Activated CD4-positive, alpha-beta T cell treated with anti-CD3 and anti-CD28 coated beads for 36 hours (primary cell): ENCODE measurements around the gene RASGRP2. TPM values are rescaled to one million over a fixed set of nuclear protein-coding genes. Genes with fewer than 3 reads are reported as not detected.

Source experiments
- ATAC-seq: fragments of 200-7000 bp; cut with Tn5 transposase; one replicate; pipeline ENCODE4 v1.10.0; 2021; ENCODE audit warnings: mild to moderate bottlenecking, moderate library complexity
- CTCF ChIA-PET: fragments of 350-600 bp; sonication (Branson Sonifier 250); formaldehyde crosslinking; loops from one replicate; lab custom pipeline; 2021; ENCODE audit warnings: antibody characterized with exemption; lab: Charles Lee
- POLR2A ChIA-PET: fragments of 350-600 bp; sonication (Branson Sonifier 250); formaldehyde crosslinking; loops from one replicate; lab custom pipeline; 2021; ENCODE audit warnings: antibody characterized with exemption, inconsistent platforms; lab: Charles Lee
- DNase-seq: peaks from one replicate; pipeline ENCODE4 v3.0.0-alpha.2; 2020
- H3K27ac Mint-ChIP-seq: one replicate; pipeline ENCODE4 v1.8.0; 2021; ENCODE audit warnings: mixed read lengths
- H3K27me3 Mint-ChIP-seq: one replicate; pipeline ENCODE4 v1.8.0; 2021; ENCODE audit warnings: mixed read lengths
- H3K36me3 Mint-ChIP-seq: one replicate; pipeline ENCODE4 v1.8.0; 2021; ENCODE audit warnings: low read depth, mixed read lengths
- H3K4me1 Mint-ChIP-seq: one replicate; pipeline ENCODE4 v1.8.0; 2021; ENCODE audit warnings: mixed read lengths
- H3K4me3 Mint-ChIP-seq: one replicate; pipeline ENCODE4 v1.8.0; 2021; ENCODE audit warnings: mild to moderate bottlenecking, moderate library complexity, mixed read lengths
- H3K9me3 Mint-ChIP-seq: one replicate; pipeline ENCODE4 v1.8.0; 2021; ENCODE audit warnings: low read depth, mixed read lengths
- intact Hi-C, 2 experiments: fragments of 100-400 bp; cut with DNase I in 1 of 2; cut with micrococcal nuclease in 1 of 2; formaldehyde crosslinking; loops; one replicate each; pipeline versions ENCODE4 v1.14.2 to v1.15.1; 2022 to 2024; cut with DNase I, micrococcal nuclease
- total RNA-seq, 2 experiments: library from RNA; stranded (reverse); gene quantifications; one replicate each; pipeline ENCODE4 v1.2.3, GENCODE V29; 2021

The RASGRP2 gene
- total RNA-seq, 2 experiments from 2014 or later, result 5.6 to 5.9 TPM

- Mint-ChIP-seq H3K27me3 (no peaks in the 10 kb centered on the region), H3K27ac (peak overlapping the region; percentile 29), H3K4me3 (no peak overlapping the region), H3K4me1 (peaks cover 9% of the 10 kb centered on the region), H3K36me3 (peaks cover 9% of the 10 kb centered on the region), H3K9me3 (no peaks in the 10 kb centered on the region)
- DNase-seq, result no peak
- intact Hi-C loops, result no loop called here
- ChIA-PET POLR2A (no interaction called here), CTCF (interaction anchor here (1.1 to 1.5 kb wide), 3 partner anchors 10 to 24 kb away, joined by 5 to 6 read pairs (median 5); no protein-coding TSS in a partner anchor)
- no peak for ATAC-seq
Measured at GRCh38 chr11:64750361-64751054, 6.6 kb upstream of the RASGRP2 start.

- Mint-ChIP-seq H3K4me3 (no peak overlapping the region), H3K4me1 (peaks cover 21% of the 10 kb centered on the region), H3K27me3 (peaks cover 5% of the 10 kb centered on the region), H3K27ac (no peak overlapping the region), H3K9me3 (no peaks in the 10 kb centered on the region), H3K36me3 (peaks cover 9% of the 10 kb centered on the region)
- DNase-seq (no peak), ATAC-seq (no peak)
- intact Hi-C loops, result no loop called here
- ChIA-PET CTCF (interaction anchor here (0.6 to 1.1 kb wide), 5 partner anchors 17 to 369 kb away, joined by 3 read pairs; partner anchors contain the start of gene ZNHIT2), POLR2A (interaction anchor here (0.6 to 1.7 kb wide), 5 partner anchors 13 to 549 kb away, joined by 4 to 12 read pairs (median 7); no protein-coding TSS in a partner anchor)
Measured at GRCh38 chr11:64747961-64748665, 4.2 kb upstream of the RASGRP2 start.

GRCh38 chr11:64746486-64746885, 2.5 kb upstream of the RASGRP2 start:
- ChIA-PET POLR2A (interaction anchor here (0.7 to 1.7 kb wide), 5 partner anchors 14 to 33 kb away, joined by 3 to 12 read pairs (median 4); no protein-coding TSS in a partner anchor), CTCF (interaction anchor here (0.6 to 1.0 kb wide), 4 partner anchors 9 to 23 kb away, joined by 4 to 5 read pairs (median 4); no protein-coding TSS in a partner anchor)
- Mint-ChIP-seq H3K36me3 (peaks cover 4% of the 10 kb centered on the region), H3K27me3 (peaks cover 5% of the 10 kb centered on the region), H3K9me3 (no peaks in the 10 kb centered on the region), H3K4me3 (no peak overlapping the region), H3K4me1 (peaks cover 28% of the 10 kb centered on the region), H3K27ac (no peak overlapping the region)
- intact Hi-C loops, result no loop called here
- no peak for DNase-seq
- ATAC-seq, result no peak

GRCh38 chr11:64745521-64746328, 1.8 kb upstream of the RASGRP2 start:
- ATAC-seq (peak; percentile 18), DNase-seq (peak; percentile 69)
- H3K27ac Mint-ChIP-seq, result peak overlapping the region; percentile 65
- H3K4me3 Mint-ChIP-seq, result peak overlapping the region; percentile 77
- ChIA-PET POLR2A (interaction anchor here (1.2 kb wide), 1 partner anchor 18 kb away, joined by 3 read pairs; no protein-coding TSS in a partner anchor), CTCF (interaction anchor here (0.6 to 2.6 kb wide), 7 partner anchors 9 to 269 kb away, joined by 3 to 10 read pairs (median 4); no protein-coding TSS in a partner anchor)
- H3K36me3 Mint-ChIP-seq, result no peaks in the 10 kb centered on the region
- peaks cover 5% of the 10 kb centered on the region for H3K27me3 Mint-ChIP-seq
- intact Hi-C loops, result loop anchor here (2.0 kb wide), 2 partner anchors 17 to 65 kb away; partner anchors contain the start of gene MEN1 (in 1 of the 2)
- H3K9me3 Mint-ChIP-seq, result no peaks in the 10 kb centered on the region
- H3K4me1 Mint-ChIP-seq, result peaks cover 28% of the 10 kb centered on the region

GRCh38 chr11:64745189-64745520, 1.2 kb upstream of the RASGRP2 start:
- peak overlapping the region; percentile 65 for H3K27ac Mint-ChIP-seq
- ATAC-seq (peak; percentile 8), DNase-seq (peak; percentile 73)
- no peaks in the 10 kb centered on the region for H3K36me3 Mint-ChIP-seq
- ChIA-PET CTCF (interaction anchor here (0.6 to 2.6 kb wide), 7 partner anchors 16 to 270 kb away, joined by 3 to 12 read pairs (median 6); no protein-coding TSS in a partner anchor), POLR2A (interaction anchor here (1.2 kb wide), 1 partner anchor 18 kb away, joined by 3 read pairs; no protein-coding TSS in a partner anchor)
- H3K27me3 Mint-ChIP-seq, result peaks cover 5% of the 10 kb centered on the region
- peaks cover 25% of the 10 kb centered on the region for H3K4me1 Mint-ChIP-seq
- H3K4me3 Mint-ChIP-seq, result peak overlapping the region; percentile 77
- intact Hi-C loops, result loop anchor here (2.0 kb wide), 2 partner anchors 18 to 66 kb away; partner anchors contain the start of gene MEN1 (in 1 of the 2)
- H3K9me3 Mint-ChIP-seq, result no peaks in the 10 kb centered on the region

GRCh38 chr11:64744544-64745188, 724 bp upstream of the RASGRP2 start:
- H3K4me3 Mint-ChIP-seq, result peak overlapping the region; percentile 73
- H3K36me3 Mint-ChIP-seq, result no peaks in the 10 kb centered on the region
- POLR2A ChIA-PET, result interaction anchor here (1.2 kb wide), 2 partner anchors 16 to 19 kb away, joined by 3 read pairs; no protein-coding TSS in a partner anchor
- no peak overlapping the region for H3K27ac Mint-ChIP-seq
- H3K4me1 Mint-ChIP-seq, result peaks cover 25% of the 10 kb centered on the region
- H3K9me3 Mint-ChIP-seq, result no peaks in the 10 kb centered on the region
- intact Hi-C loops, result loop anchor here (2.0 kb wide), 2 partner anchors 18 to 66 kb away; partner anchors contain the start of gene MEN1 (in 1 of the 2)
- CTCF ChIA-PET, result interaction anchor here (0.9 to 2.6 kb wide), 10 partner anchors 12 to 331 kb away, joined by 3 to 12 read pairs (median 4); no protein-coding TSS in a partner anchor
- ATAC-seq (no peak), DNase-seq (peak; percentile 40)
- H3K27me3 Mint-ChIP-seq, result peaks cover 5% of the 10 kb centered on the region

- peaks cover 25% of the 10 kb centered on the region for H3K4me1 Mint-ChIP-seq
- H3K36me3 Mint-ChIP-seq, result no peaks in the 10 kb centered on the region
- DNase-seq, result peak; percentile 86
- no peaks in the 10 kb centered on the region for H3K9me3 Mint-ChIP-seq
- intact Hi-C loops, result loop anchor here (1.0 to 2.0 kb wide), 6 partner anchors 20 to 384 kb away; partner anchors contain the start of genes NRXN2 (in 1 of the 2), RPS6KA4 (in 1 of the 2) and SF1 (in 1 of the 2)
- ChIA-PET POLR2A (no interaction called here), CTCF (interaction anchor here (0.6 to 1.8 kb wide), 8 partner anchors 10 to 131 kb away, joined by 3 to 6 read pairs (median 4); no protein-coding TSS in a partner anchor)
- ATAC-seq, result peak; percentile 47
- peaks cover 5% of the 10 kb centered on the region for H3K27me3 Mint-ChIP-seq
- H3K27ac Mint-ChIP-seq, result no peak overlapping the region
- peak overlapping the region; percentile 73 for H3K4me3 Mint-ChIP-seq
Measured at GRCh38 chr11:64742889-64743590, 902 bp downstream of the RASGRP2 start.

- H3K27me3 Mint-ChIP-seq, result peaks cover 5% of the 10 kb centered on the region
- peak; percentile 22 for ATAC-seq
Measured at GRCh38 chr11:64742087-64742888, 1.7 kb downstream of the RASGRP2 start.

More at GRCh38 chr11:64742087-64742888, 1.7 kb downstream of the RASGRP2 start:
- Mint-ChIP-seq H3K27ac (no peak overlapping the region), H3K9me3 (no peaks in the 10 kb centered on the region), H3K36me3 (no peaks in the 10 kb centered on the region), H3K4me3 (peak overlapping the region; percentile 57), H3K4me1 (peaks cover 25% of the 10 kb centered on the region)
- DNase-seq, result peak; percentile 57
- ChIA-PET CTCF (interaction anchor here (0.6 to 1.8 kb wide), 10 partner anchors 9 to 54 kb away, joined by 3 to 6 read pairs (median 4); no protein-coding TSS in a partner anchor), POLR2A (no interaction called here)
- intact Hi-C loops, result loop anchor here (1.0 to 2.0 kb wide), 4 partner anchors 53 to 383 kb away; partner anchors contain the start of gene RPS6KA4 (in 1 of the 2)
